ENCODE results near the gene CNPY3. TPM values are rescaled to one million over a fixed set of nuclear protein-coding genes. Genes with fewer than 3 reads are reported as not detected.

CNPY3 gene
- total RNA-seq, 1 donor from 2014 or later: 14.0 TPM

DNA sequence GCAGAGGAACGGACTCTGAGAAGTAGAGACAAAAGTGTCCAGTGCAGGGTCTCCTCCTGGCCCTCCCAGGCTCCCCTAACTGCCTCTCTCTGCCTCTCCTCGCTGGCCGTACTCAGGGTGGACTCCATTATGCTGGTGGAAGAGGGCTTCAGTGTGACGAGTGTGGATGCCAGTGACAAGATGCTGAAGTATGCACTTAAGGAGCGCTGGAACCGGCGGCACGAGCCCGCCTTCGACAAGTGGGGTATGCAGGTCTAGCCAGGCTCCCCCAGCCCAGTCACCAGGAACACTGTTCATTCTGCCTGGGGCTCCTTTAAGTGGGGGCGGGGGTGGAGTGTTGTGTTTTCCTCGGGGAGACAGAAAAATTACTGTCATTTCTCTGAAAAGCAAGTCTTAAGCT lies 32.8 kb downstream of the CNPY3 start:
- H3K4me3 ChIP-seq (ENCODE audit: low read depth, low read length): no peak overlapping the region
- peaks cover 20% of the 10 kb centered on the region for H3K36me3 ChIP-seq (ENCODE audit: control insufficient read depth, insufficient read depth, low read length)
- FAIRE-seq (no peak), DNase-seq (ENCODE audit: low read depth) (no peak)
- TF ChIP-seq, protein P1, sequence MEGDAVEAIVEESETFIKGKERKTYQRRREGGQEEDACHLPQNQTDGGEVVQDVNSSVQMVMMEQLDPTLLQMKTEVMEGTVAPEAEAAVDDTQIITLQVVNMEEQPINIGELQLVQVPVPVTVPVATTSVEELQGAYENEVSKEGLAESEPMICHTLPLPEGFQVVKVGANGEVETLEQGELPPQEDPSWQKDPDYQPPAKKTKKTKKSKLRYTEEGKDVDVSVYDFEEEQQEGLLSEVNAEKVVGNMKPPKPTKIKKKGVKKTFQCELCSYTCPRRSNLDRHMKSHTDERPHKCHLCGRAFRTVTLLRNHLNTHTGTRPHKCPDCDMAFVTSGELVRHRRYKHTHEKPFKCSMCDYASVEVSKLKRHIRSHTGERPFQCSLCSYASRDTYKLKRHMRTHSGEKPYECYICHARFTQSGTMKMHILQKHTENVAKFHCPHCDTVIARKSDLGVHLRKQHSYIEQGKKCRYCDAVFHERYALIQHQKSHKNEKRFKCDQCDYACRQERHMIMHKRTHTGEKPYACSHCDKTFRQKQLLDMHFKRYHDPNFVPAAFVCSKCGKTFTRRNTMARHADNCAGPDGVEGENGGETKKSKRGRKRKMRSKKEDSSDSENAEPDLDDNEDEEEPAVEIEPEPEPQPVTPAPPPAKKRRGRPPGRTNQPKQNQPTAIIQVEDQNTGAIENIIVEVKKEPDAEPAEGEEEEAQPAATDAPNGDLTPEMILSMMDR (IDR thresholded peaks at IDR 0.05; ENCODE audit: insufficient read depth, low read length, severe bottlenecking): no peak
- H3K27me3 ChIP-seq (ENCODE audit: control insufficient read depth, insufficient read depth, low read length): no peaks in the 10 kb centered on the region

DNA sequence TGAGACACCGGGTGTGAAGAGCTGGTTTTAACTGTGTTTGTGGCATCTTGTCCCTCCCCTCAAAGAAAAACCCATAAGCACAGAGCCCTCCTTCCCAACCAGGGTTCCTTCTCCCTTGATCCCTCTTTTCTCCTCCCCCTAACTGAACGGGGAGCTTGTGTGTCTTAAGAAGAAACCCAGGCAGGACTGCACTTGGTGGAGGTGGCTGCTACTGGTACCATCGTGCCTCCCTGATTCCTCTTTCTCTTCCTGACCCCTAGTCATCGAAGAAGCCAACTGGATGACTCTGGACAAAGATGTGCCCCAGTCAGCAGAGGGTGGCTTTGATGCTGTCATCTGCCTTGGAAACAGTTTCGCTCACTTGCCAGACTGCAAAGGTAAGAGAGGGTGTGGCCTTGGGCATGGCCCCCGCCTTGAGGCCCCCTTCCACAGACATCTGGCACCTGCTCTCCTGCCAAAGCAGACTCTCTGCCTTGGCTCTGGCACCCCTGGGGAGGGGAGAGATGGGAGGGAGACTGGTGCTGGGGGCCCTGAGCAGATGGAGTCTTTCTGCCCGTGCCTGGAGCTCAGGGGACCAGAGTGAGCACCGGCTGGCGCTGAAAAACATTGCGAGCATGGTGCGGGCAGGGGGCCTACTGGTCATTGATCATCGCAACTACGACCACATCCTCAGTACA lies 33.4 kb downstream of the CNPY3 start:
- TF ChIP-seq, protein P1 (IDR thresholded peaks at IDR 0.05; ENCODE audit: insufficient read depth, low read length, severe bottlenecking): no peak
- Histone ChIP-seq H3K36me3 (ENCODE audit: control insufficient read depth, insufficient read depth, low read length) (peaks cover 22% of the 10 kb centered on the region), H3K4me3 (ENCODE audit: low read depth, low read length) (no peak overlapping the region), H3K27me3 (ENCODE audit: control insufficient read depth, insufficient read depth, low read length) (no peaks in the 10 kb centered on the region)
- peak; percentile 58 for FAIRE-seq
- no peak for DNase-seq (ENCODE audit: low read depth)

DNA sequence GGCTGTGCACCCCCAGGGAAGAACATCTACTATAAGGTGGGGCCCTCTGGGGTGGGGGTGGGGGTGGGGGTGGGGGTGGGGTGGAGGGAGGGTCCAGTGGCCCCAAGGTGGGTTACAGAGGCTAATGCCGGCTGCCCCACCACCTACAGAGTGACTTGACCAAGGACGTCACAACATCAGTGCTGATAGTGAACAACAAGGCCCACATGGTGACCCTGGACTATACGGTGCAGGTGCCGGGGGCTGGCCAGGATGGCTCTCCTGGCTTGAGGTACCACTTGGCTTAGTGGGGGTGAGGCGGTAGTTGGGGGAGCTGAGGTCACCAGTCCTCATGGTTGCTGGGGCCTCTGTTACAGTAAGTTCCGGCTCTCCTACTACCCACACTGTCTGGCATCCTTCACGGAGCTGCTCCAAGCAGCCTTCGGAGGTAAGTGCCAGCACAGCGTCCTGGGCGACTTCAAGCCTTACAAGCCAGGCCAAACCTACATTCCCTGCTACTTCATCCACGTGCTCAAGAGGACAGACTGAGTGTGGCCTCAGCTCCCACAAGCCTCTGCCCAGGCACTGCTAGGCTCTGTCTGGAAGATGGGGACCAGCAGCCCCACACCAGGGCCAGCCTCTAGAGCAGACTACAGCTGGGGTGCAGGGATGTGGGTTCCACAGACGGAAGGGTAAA lies 34.0 kb downstream of the CNPY3 start:
- TF ChIP-seq, protein P1 (IDR thresholded peaks at IDR 0.05; ENCODE audit: insufficient read depth, low read length, severe bottlenecking): no peak
- H3K27me3 ChIP-seq (ENCODE audit: control insufficient read depth, insufficient read depth, low read length): no peaks in the 10 kb centered on the region
- peaks cover 24% of the 10 kb centered on the region for H3K36me3 ChIP-seq (ENCODE audit: control insufficient read depth, insufficient read depth, low read length)
- DNase-seq (ENCODE audit: low read depth) (no peak), FAIRE-seq (no peak)
- H3K4me3 ChIP-seq (ENCODE audit: low read depth, low read length): no peak overlapping the region

DNA sequence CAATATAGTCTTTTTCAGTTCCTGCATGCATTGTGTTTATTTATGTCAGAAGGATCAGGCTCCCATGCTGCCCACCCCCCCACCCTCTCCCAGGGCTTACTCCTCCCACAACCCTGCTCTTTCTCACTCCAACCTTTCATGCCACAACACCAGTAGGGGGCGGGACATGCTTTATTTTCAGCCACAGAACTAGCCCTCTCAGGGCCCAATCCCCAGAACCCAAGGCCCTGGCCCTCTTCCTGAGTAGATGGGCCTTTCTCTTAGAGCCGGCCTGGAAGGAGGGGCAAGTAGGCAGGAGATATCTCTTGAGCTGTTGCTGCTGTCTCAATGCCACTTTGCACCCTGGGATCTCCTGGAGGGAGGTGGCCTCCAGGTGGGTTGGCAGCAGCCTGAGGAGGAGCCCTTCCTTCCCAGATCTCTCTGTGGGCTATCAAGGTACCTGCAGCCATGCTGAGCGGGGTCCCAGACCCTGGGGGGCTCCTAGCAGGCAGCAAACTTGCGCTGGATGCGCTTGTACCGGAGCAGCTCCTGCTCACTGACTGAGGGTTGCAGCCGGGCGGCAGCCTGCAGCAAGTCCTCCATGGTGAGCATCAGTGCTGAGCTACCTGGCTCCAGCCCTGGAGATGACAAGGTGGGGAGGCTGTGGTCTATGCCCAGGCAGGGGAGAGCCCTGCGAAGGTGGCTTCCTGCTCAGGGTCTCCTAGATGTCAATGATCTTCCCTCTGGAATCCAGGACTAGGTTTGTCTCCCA lies 34.8 kb downstream of the CNPY3 start:
- H3K27me3 ChIP-seq (ENCODE audit: control insufficient read depth, insufficient read depth, low read length): no peaks in the 10 kb centered on the region
- FAIRE-seq: no peak
- H3K4me3 ChIP-seq (ENCODE audit: low read depth, low read length): no peak overlapping the region
- TF ChIP-seq, protein P1 (IDR thresholded peaks at IDR 0.05; ENCODE audit: insufficient read depth, low read length, severe bottlenecking): peak; percentile 27
- DNase-seq (ENCODE audit: low read depth): peak; percentile 33
- peaks cover 27% of the 10 kb centered on the region for H3K36me3 ChIP-seq (ENCODE audit: control insufficient read depth, insufficient read depth, low read length)

DNA sequence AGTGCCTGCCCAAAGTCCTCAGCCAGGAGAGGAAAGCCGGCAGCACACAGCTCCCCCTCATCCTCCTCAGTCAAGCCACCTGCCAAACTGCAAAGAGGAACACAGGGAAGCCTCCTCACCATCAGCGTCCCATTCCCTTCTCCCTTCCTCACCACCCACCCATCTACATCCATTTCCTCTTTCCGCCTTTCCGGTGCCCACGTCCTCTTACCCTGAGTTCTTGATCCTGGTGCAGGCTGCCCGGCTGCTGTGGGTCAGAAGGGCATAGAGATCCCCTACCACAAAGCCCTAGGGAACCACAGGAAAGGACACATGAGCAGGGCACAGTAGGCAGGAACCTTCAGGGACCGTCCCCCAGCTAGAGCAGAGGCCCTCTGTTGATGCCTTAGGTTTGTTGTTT lies 37.3 kb downstream of the CNPY3 start:
- DNase-seq (ENCODE audit: low read depth): no peak
- H3K36me3 ChIP-seq (ENCODE audit: control insufficient read depth, insufficient read depth, low read length): peaks cover 31% of the 10 kb centered on the region
- no peak for FAIRE-seq
- no peaks in the 10 kb centered on the region for H3K27me3 ChIP-seq (ENCODE audit: control insufficient read depth, insufficient read depth, low read length)
- TF ChIP-seq, protein P1 (IDR thresholded peaks at IDR 0.05; ENCODE audit: insufficient read depth, low read length, severe bottlenecking): no peak
- no peak overlapping the region for H3K4me3 ChIP-seq (ENCODE audit: low read depth, low read length)

Measured in bronchial epithelial cell (primary cell).